LNCaP clone FGC (cell line): Measurements from ENCODE around the gene ZNF362.

Experiments used
- DNase-seq: peaks from one replicate; pipeline ENCODE4 v3.0.0-alpha.2; 2011; ENCODE audit warnings: low read depth
- H3K4me3 ChIP-seq: 2 replicates; pipeline ENCODE4 v1.5.1; 2011; ENCODE audit warnings: mild to moderate bottlenecking, low read depth, low read length, control low read depth
- TF ChIP-seq, protein P1 (sequence below): IDR thresholded peaks from 2 replicates; pipeline ENCODE4 v1.5.1; 2012; ENCODE audit warnings: mild to moderate bottlenecking; ENCODE audit not compliant: control insufficient read depth, insufficient read depth; ENCODE audit errors: extremely low read depth

Gene ZNF362

DNA sequence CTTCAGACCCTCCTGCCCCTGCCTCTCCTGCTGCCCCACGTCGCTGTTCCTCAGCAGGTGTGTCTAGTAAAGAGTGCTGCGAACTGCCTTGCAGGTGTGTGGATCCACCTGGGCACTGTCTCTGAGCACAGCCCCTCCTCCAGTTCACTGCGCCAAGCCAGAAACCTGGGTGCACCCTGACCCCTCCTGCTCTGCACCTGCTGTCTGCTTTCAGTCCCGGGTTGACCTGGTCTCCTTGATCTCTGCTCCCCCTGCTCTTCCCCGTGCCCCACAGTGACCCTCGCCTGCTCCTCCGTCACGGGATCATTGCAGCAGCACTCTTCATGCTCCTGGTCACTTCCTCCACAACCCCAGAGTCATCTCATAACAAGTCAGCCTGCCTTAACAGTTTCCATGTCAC is 58.1 kb downstream of the ZNF362 start:
- DNase-seq, result no peak
- H3K4me3 ChIP-seq, result no peak overlapping the region
- TF ChIP-seq, protein P1, sequence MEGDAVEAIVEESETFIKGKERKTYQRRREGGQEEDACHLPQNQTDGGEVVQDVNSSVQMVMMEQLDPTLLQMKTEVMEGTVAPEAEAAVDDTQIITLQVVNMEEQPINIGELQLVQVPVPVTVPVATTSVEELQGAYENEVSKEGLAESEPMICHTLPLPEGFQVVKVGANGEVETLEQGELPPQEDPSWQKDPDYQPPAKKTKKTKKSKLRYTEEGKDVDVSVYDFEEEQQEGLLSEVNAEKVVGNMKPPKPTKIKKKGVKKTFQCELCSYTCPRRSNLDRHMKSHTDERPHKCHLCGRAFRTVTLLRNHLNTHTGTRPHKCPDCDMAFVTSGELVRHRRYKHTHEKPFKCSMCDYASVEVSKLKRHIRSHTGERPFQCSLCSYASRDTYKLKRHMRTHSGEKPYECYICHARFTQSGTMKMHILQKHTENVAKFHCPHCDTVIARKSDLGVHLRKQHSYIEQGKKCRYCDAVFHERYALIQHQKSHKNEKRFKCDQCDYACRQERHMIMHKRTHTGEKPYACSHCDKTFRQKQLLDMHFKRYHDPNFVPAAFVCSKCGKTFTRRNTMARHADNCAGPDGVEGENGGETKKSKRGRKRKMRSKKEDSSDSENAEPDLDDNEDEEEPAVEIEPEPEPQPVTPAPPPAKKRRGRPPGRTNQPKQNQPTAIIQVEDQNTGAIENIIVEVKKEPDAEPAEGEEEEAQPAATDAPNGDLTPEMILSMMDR, result no peak

DNA sequence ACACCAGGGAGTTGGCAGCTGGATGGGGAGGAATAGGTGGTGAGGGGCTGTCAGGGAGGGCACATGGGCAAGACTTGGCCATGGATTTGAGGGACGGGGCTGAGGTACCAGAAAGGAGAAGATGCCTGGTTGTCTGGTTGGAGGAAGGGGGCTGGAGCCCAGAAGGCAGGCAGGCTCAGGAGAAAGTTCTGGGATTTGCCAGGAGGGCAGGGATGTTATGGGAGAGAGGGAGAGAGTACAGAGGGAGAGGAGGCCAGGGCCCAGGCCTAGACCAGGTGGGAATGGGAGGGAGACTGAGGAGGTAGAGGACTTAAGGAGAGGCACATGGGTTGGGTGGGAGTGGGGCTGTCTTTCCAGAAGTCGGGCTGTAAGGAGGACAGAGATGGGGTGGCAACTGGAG is 60.3 kb downstream of the ZNF362 start:
- TF ChIP-seq, protein P1, result no peak
- no peak for DNase-seq
- no peak overlapping the region for H3K4me3 ChIP-seq

DNA sequence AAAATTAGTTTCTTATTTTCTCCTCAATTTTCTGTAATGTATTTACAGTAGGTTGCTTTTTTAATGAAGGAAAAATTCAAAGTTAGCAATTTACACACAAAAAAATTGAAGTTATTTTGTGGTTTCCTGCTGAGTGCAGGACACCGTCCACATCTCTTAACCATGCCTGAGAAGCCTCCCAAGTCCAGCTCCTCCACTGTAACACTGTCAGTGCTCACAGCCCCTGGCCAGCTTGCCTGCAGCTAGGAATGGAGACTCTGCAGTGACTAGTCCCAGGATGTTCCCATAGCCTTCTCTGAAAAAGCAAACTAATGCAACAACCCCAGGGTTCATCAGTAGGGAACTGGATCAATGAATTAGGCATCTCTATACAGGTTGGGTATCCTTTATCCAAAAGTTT is 61.1 kb downstream of the ZNF362 start:
- TF ChIP-seq, protein P1, result no peak
- no peak for DNase-seq
- no peak overlapping the region for H3K4me3 ChIP-seq

DNA sequence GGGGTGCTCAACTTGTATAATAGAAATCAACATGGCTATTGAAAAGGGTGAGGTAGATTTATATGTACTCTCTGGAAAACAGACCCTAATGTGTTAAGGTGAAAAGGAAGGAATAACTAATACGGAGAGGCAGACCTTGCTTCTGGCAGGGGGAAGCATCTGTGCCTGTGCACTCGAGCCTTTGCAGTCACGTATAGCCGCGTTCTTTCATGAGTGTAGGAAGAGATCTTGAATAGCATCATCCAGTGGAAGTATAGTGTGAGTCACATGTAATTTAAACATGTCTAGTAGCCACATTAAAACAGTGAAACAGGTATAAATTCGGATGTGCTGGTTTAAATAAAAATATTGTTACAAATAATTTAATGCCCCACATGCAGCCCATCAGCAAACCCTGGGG is 61.7 kb downstream of the ZNF362 start:
- TF ChIP-seq, protein P1, result no peak
- no peak for DNase-seq
- H3K4me3 ChIP-seq, result no peak overlapping the region

DNA sequence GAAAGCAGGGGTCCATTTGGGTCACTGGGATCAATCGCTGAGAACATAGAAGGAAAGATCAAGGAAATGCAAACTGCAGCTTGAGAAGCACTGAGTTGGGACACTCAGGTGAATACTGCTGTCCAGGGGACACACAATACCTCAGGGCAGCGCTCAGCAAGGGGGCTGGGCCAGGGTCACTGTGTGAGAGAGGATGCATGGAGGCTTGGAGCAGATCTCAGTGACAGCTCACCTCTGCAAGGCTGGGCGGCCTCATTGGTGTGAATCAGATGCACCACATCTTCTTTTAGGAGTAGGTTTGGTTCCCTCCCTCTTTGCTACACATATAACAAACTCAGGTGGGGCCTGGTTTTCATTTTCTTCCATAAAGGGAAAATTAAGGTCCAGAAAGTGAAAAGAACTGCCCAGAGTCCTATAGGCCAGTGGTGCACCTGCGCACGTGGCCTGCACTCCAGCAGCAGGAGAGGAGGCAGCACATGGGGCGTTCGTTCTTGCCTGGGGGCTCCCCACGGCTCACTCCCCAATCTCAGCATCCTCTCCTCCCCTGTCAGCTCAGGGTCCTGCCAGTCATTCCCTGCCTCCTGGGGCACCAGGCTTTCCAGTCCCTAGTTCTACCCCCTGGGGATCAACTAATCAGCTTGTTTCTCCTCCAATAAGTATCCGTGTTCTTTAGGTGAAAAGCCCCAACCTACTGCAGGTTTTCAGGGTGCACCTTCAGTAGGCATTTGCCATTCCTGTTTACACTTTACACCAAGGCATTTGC is 63.1 kb downstream of the ZNF362 start:
- no peak for DNase-seq
- H3K4me3 ChIP-seq, result no peak overlapping the region

DNA sequence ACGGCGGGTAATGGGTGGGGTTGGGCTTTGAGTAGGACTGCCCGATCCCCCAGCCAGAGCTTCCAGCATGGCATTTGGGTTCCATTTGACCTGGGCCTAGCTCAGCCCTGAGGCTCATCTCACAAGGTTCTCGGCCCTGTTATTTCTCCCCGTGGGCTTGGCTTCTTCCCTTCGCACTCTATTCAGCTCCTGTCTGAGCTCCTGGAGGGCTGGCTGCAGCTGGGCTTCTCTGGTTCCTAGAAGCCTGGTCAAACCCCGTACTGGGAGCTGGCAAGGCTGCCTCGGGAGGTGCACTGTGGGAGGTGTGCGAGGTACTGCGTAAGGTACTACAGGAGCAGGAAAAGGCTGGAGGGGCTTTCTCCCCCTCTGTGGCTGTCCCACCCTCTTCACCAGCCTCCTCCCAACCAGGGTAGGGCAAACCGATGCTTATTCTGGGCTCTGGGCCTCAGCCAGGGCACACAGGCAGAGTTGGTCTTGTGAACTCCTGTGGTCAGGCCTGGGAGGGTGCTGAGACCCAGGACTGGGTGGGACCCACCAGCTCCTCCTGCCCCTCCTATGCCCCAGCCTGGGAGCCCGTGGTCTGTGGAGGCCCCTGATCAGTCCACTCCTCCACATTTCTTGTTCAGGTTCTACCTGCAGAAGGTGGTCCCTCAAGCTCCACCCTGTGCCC is 63.8 kb downstream of the ZNF362 start:
- no peak overlapping the region for H3K4me3 ChIP-seq
- DNase-seq, result no peak
- TF ChIP-seq, protein P1, result no peak

More for the DNA sequence above, 63.1 kb downstream of the ZNF362 start:
- TF ChIP-seq, protein P1, result no peak

DNA sequence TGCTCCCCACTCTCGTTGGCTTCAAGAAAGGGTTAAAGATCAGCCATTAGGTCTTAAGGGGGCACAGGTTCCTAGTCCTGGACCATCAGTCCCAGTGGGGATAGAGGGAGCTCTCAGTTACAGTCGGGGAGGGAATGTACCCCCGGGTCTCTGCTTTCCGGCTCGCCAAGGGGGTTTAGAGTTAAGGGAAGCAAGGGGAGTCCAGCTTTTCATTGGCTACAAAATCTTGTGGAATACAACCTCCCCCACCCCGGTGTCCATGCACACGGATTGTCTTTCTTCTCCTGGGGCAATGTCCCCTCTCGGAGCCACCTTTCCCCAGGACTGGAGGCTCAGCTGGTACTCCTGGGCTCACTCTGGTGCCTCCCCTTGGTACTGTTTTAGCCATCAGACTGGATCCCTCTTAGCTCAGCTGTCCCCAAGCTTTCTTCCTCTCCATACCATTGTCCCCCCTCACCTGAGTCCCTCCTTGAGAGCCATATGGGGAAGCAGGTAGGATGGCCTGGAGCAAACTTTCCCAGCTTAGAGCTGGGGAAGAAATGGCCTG is 64.4 kb downstream of the ZNF362 start, which contains the start of gene A3GALT2:
Gene A3GALT2 (minus strand): TSS at position 480 of the 547 bp plus-strand sequence. CDS start 0 bp downstream, at position 480.
- H3K4me3 ChIP-seq, result no peak within 1 kb of the TSS
- no peak for DNase-seq
- TF ChIP-seq, protein P1, result no peak
